HG02885 (cell line): ENCODE measurements around the gene TMEM50B.
"Not testable (repeated sequence)": the region's sequence is repeated elsewhere in the genome, so short reads cannot be mapped to it uniquely, and the experiment has no call there.

Experiments used
- ATAC-seq: cut with Tn5 transposase; IDR thresholded peaks from one replicate; pipeline ENCODE4 v1.9.1; 2021; ENCODE audit warnings: mild to moderate bottlenecking; ENCODE audit not compliant: unreplicated experiment, poor library complexity

TMEM50B gene

GRCh38 chr21:33433001-33433400 is 46.8 kb downstream of the TMEM50B start:
- no peak for ATAC-seq

- ATAC-seq = no peak
Measured at GRCh38 chr21:33432496-33432895, 47.3 kb downstream of the TMEM50B start.

- ATAC-seq = no peak
Measured at GRCh38 chr21:33430858-33431257, 48.9 kb downstream of the TMEM50B start.

GRCh38 chr21:33428669-33429068 is 51.1 kb downstream of the TMEM50B start:
- no peak for ATAC-seq

GRCh38 chr21:33427051-33427450 is 52.7 kb downstream of the TMEM50B start:
- no peak for ATAC-seq

- ATAC-seq = no peak
Measured at GRCh38 chr21:33425825-33426224, 53.9 kb downstream of the TMEM50B start.

- ATAC-seq = no peak
Measured at GRCh38 chr21:33424214-33424613, 55.6 kb downstream of the TMEM50B start.

- no peak for ATAC-seq
Measured at GRCh38 chr21:33421713-33422393, 57.9 kb downstream of the TMEM50B start.

GRCh38 chr21:33419538-33420123 is 60.1 kb downstream of the TMEM50B start:
- ATAC-seq = no peak

GRCh38 chr21:33418691-33419090 is 61.1 kb downstream of the TMEM50B start:
- no peak for ATAC-seq

- ATAC-seq = no peak
Measured at GRCh38 chr21:33414926-33415325, 64.8 kb downstream of the TMEM50B start.

- no peak for ATAC-seq
Measured at GRCh38 chr21:33414068-33414467, 65.7 kb downstream of the TMEM50B start.

GRCh38 chr21:33412832-33413519 is 66.8 kb downstream of the TMEM50B start:
- no peak for ATAC-seq

GRCh38 chr21:33412439-33412831 is 67.3 kb downstream of the TMEM50B start:
- ATAC-seq = not testable (repeated sequence)

GRCh38 chr21:33411949-33412430 is 67.8 kb downstream of the TMEM50B start:
- ATAC-seq = no peak

GRCh38 chr21:33406493-33406892 is 73.3 kb downstream of the TMEM50B start:
- no peak for ATAC-seq

GRCh38 chr21:33403786-33404585 is 75.8 kb downstream of the TMEM50B start:
- ATAC-seq = peak; percentile 38

GRCh38 chr21:33403128-33403785 is 76.5 kb downstream of the TMEM50B start, which contains the start of gene IFNGR2:
IFNGR2 (plus strand) TSS chr21:33403413; CDS start chr21:33403544, 131 bp downstream.
- peak; percentile 56 for ATAC-seq

- ATAC-seq = no peak
Measured at GRCh38 chr21:33402001-33402979, 77.5 kb downstream of the TMEM50B start.
